Esophagus muscularis mucosa (tissue), 4 donors: ENCODE results near the gene HERPUD1. TPM values are rescaled to one million over a fixed set of nuclear protein-coding genes. Genes with fewer than 3 reads are reported as not detected.
A peak's percentile ranks its signal among the peaks of the same experiment; 100 is the strongest.

Experiments used
- DNase-seq: peaks from one replicate; pipeline ENCODE4 v3.0.0-alpha.2; 2017; ENCODE audit errors: extremely low spot score
- H3K27ac ChIP-seq, 4 donors: fragments of 200-600 bp; sonication (generic); replicated peaks in 1 of 4; 1 replicate in 3 of 4; 2 replicates in 1 of 4; pipeline ENCODE4 v1.5.1; 2016 to 2019; ENCODE audit warnings: mild to moderate bottlenecking in 1 of 4
- H3K27me3 ChIP-seq, 4 donors: fragments of 200-600 bp; sonication (generic); one replicate each; pipeline versions ENCODE4 v1.5.1 to v1.6.0; 2016 to 2019
- H3K36me3 ChIP-seq, 4 donors: fragments of 200-600 bp; sonication (generic); one replicate each; pipeline ENCODE4 v1.5.1; 2016 to 2019
- H3K4me1 ChIP-seq, 4 donors: fragments of 200-600 bp; sonication (generic); one replicate each; pipeline ENCODE4 v1.5.1; 2016 to 2019
- H3K4me3 ChIP-seq, 4 donors: fragments of 200-600 bp; sonication (generic); 1 replicate in 2 of 4; 2 replicates in 2 of 4; pipeline ENCODE4 v1.5.1; 2016 to 2019; ENCODE audit warnings: mild to moderate bottlenecking in 4 of 4, moderate library complexity in 1 of 4
- H3K9me3 ChIP-seq, 4 donors: fragments of 200-600 bp; sonication (generic); 1 replicate in 3 of 4; 2 replicates in 1 of 4; pipeline ENCODE4 v1.5.1; 2016 to 2019
- EP300 ChIP-seq: sonication (generic); formaldehyde crosslinking; IDR thresholded peaks from one replicate; pipeline ENCODE4 v1.6.1; 2017; ENCODE audit warnings: antibody characterized with exemption
- POLR2A ChIP-seq: fragments of 450-650 bp; IDR thresholded peaks from one replicate; pipeline ENCODE4 v1.6.1; 2017; ENCODE audit warnings: antibody characterized with exemption, moderate library complexity, mild to moderate bottlenecking, low read depth
- POLR2AphosphoS5 ChIP-seq, 2 donors: sonication (generic); formaldehyde crosslinking; IDR thresholded peaks; one replicate each; pipeline ENCODE4 v1.6.1; 2017; ENCODE audit warnings: antibody characterized with exemption in 2 of 2
- WGBS: methylation state at CpG from one replicate; pipeline ENCODE4 v1.1.5; 2018; 5-methylcytosine and 5-hydroxymethylcytosine counted together
- intact Hi-C: fragments of 100-400 bp; cut with DNase I; formaldehyde crosslinking; loops from one replicate; pipeline ENCODE4 v1.15.1; 2023
- total RNA-seq, 4 donors: library from RNA; depleted of rRNA; stranded (reverse); fragments of >200 nt; gene quantifications; one replicate each; pipeline versions ENCODE4 v1.1.0 to v1.2.1, GENCODE V29; 2016
- TF ChIP-seq, protein P1 (sequence below), 3 experiments: fragments of 200-600 bp in 2 of 3; fragments of 450-650 bp in 1 of 3; sonication (generic) in 2 of 3; IDR thresholded peaks; one replicate each; pipeline ENCODE4 v1.5.1; 2017 to 2019; ENCODE audit warnings: antibody characterized with exemption in 3 of 3, mild to moderate bottlenecking in 2 of 3, moderate library complexity in 1 of 3

HERPUD1 gene
- total RNA-seq, 4 donors from 2014 or later, result 64.0 to 99.7 (median 71.5) TPM

DNA sequence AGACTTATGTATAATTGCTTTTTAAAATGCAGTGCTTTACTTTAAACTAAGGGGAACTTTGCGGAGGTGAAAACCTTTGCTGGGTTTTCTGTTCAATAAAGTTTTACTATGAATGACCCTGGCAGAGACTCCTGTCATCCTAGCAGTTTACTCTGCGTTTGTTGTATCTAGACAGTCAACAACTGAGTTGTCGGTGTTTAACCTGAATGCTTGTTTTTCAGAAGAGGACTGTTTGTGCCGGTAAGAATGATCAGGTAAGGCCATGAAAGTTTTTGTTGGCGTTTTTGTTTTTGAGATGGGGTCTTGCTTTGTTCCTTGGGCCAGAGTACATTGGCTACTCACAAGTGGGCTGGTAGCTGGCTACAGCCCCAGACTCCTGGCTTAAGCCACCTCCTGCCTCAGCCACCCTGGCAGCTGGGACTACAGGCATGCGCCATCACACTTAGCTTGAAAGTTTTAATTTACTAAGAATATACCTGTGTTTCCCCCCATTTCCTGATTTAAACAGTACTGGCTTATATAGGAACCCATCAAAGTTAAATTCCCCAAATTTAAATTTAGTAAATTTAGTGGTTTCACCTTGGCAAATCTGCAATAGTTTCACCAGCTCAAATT, 11.9 kb downstream of the HERPUD1 start:
- Histone ChIP-seq H3K4me1 (peaks cover 0 to 22% (median 2%) of the 10 kb centered on the region in 4 donors), H3K27me3 (no peaks in the 10 kb centered on the region), H3K9me3 (no peaks in the 10 kb centered on the region), H3K36me3 (peaks cover 65 to 97% (median 90%) of the 10 kb centered on the region in 4 donors), H3K4me3 (no peak overlapping the region), H3K27ac (no peak overlapping the region)
- TF ChIP-seq POLR2AphosphoS5 (IDR thresholded peaks at IDR 0.05), result no peak
- no peak for TF ChIP-seq POLR2A
- TF ChIP-seq, protein P1, sequence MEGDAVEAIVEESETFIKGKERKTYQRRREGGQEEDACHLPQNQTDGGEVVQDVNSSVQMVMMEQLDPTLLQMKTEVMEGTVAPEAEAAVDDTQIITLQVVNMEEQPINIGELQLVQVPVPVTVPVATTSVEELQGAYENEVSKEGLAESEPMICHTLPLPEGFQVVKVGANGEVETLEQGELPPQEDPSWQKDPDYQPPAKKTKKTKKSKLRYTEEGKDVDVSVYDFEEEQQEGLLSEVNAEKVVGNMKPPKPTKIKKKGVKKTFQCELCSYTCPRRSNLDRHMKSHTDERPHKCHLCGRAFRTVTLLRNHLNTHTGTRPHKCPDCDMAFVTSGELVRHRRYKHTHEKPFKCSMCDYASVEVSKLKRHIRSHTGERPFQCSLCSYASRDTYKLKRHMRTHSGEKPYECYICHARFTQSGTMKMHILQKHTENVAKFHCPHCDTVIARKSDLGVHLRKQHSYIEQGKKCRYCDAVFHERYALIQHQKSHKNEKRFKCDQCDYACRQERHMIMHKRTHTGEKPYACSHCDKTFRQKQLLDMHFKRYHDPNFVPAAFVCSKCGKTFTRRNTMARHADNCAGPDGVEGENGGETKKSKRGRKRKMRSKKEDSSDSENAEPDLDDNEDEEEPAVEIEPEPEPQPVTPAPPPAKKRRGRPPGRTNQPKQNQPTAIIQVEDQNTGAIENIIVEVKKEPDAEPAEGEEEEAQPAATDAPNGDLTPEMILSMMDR (IDR thresholded peaks at IDR 0.05), result no peak
- no peak for TF ChIP-seq EP300
- intact Hi-C loops, result no loop called here
- no peak for DNase-seq
- 87% methylated on average over 6 of the region's 6 CpGs for WGBS

DNA sequence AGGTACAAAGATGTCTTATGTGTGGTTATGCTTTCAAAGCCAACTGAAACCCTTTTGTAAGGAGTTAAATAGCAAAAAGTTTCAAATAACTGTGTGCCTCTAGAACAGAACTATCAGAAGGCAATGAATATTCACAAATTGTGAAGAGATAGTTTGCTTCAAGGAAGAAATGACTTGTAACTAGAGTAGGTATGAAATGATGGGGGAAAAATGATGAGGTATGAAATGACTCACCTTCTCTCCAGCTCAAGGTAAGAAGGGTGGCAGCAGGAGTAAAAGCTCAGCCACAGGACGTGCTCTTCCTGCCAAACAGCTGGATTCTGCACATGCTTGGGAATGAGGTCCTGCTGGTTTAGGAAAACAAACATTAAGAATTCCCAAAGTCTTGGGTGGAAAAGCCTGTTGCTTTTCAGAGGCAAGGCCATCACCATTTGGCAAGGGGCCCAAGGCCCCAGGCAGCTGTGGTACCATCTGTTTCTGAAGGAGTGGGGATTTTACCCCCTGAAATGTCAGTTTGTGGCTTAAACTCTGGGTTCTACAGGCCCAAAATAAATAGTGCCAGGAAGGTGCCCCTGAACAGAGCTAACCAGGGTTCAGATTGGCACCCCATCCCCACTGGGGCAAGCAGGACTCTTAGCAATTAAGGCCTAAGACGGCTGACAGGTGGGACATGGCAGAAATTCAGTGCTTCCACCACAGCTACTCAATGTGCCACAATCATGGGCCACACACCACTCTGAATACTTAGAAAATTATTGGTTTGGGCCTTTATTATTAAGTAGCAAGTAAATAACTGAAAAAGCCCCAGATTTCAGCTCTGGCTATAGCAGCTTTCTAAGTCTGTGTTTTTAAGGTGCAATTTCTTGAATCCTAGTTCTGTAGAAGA, 13.3 kb downstream of the HERPUD1 start:
- TF ChIP-seq POLR2A, result no peak
- TF ChIP-seq POLR2AphosphoS5 (IDR thresholded peaks at IDR 0.05), result peak in 1 of 2 donors; percentile 33
- intact Hi-C loops, result loop anchor here (5.0 kb wide), 1 partner anchor 78 kb away; the partner anchor contains the start of gene SLC12A3
- H3K36me3 ChIP-seq, result peaks cover 51 to 88% (median 78%) of the 10 kb centered on the region in 4 donors

GRCh38 chr16:56945847-56946527, 14.0 kb downstream of the HERPUD1 start:
- Histone ChIP-seq H3K4me1 (peaks cover 0 to 4% (median 1%) of the 10 kb centered on the region in 4 donors), H3K36me3 (peaks cover 43 to 80% (median 71%) of the 10 kb centered on the region in 4 donors), H3K4me3 (no peak overlapping the region), H3K9me3 (no peaks in the 10 kb centered on the region), H3K27ac (peak overlapping the region in 1 of 4 donors; percentile 0), H3K27me3 (no peaks in the 10 kb centered on the region)
- TF ChIP-seq POLR2A, result no peak
- no peak for TF ChIP-seq POLR2AphosphoS5 (IDR thresholded peaks at IDR 0.05)
- no peak for TF ChIP-seq EP300
- TF ChIP-seq, protein P1 (IDR thresholded peaks at IDR 0.05), result no peak
- WGBS, result 86% methylated on average over 12 of the region's 12 CpGs
- intact Hi-C loops, result loop anchor here (5.0 kb wide), 1 partner anchor 79 kb away; the partner anchor contains the start of gene SLC12A3
- no peak for DNase-seq

More for the DNA sequence above, 13.3 kb downstream of the HERPUD1 start:
- no peak for DNase-seq
- Histone ChIP-seq H3K4me3 (no peak overlapping the region), H3K27ac (no peak overlapping the region), H3K4me1 (peaks cover 0 to 10% (median 2%) of the 10 kb centered on the region in 4 donors), H3K27me3 (no peaks in the 10 kb centered on the region), H3K9me3 (no peaks in the 10 kb centered on the region)
- 53% methylated on average over 2 of the region's 2 CpGs for WGBS

DNA sequence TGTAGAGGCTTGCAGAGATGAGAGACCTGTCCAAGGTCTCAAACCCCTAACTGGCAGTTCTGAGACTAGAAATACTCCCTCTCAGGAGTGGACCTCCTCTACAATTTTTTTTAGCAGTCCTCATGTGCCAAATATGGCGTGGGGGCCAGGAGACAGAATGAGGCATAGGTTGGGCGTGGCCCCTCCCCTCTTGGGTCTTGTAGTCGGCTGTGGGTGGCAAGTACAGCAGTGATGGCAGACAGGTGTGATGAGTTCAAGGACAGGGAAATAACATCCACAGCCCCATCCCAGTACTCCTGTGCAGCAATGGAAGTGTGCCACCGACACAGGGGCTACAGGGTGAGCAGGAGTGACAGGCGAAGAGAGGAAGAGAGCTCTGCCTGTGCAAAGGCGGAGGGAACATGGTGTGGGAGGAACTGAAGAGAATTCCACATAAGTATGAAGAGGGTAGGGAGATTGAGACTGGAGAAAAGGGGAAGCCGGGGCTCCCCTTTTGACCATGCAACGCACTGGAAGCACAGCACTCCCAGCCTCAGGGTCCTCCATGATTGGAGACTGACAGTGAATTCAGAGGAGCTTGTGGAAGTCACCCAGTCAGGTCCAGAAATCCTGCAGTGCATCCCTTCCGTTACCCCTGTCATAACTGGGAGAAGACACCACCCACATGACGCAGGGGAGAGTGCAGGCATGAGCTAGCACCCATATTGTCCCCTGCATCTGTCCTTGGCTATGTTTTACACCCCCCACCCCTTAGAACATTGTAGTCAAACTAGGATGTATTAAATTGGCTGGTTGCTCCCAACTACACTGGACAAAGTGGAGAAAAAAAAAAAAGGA, 15.0 kb downstream of the HERPUD1 start:
- no peak for DNase-seq
- TF ChIP-seq EP300 (no peak), POLR2AphosphoS5 (IDR thresholded peaks at IDR 0.05) (no peak), POLR2A (no peak)
- TF ChIP-seq, protein P1 (IDR thresholded peaks at IDR 0.05), result no peak
- intact Hi-C loops, result loop anchor here (5.0 kb wide), 1 partner anchor 80 kb away; the partner anchor contains the start of gene SLC12A3
- Histone ChIP-seq H3K9me3 (no peaks in the 10 kb centered on the region), H3K4me3 (no peak overlapping the region), H3K4me1 (peaks cover 0 to 4% (median 0%) of the 10 kb centered on the region in 4 donors), H3K27ac (no peak overlapping the region), H3K36me3 (peaks cover 36 to 70% (median 61%) of the 10 kb centered on the region in 4 donors), H3K27me3 (no peaks in the 10 kb centered on the region)
- WGBS, result 89% methylated on average over 10 of the region's 10 CpGs
